GM12872 (cell line): Measurements from ENCODE around the gene CD180.
A peak's percentile ranks its signal among the peaks of the same experiment; 100 is the strongest.

Experiments
- CTCF ChIP-seq: IDR thresholded peaks from 3 replicates; pipeline ENCODE4 v1.5.1; 2011; ENCODE audit warnings: low read depth, mild to moderate bottlenecking, low read length, moderate library complexity; ENCODE audit not compliant: insufficient read depth

Gene CD180

GRCh38 chr5:67163863-67164595 is 32.6 kb downstream of the CD180 start:
- TF ChIP-seq CTCF = no peak

- no peak for TF ChIP-seq CTCF
Measured at GRCh38 chr5:67163231-67163756, 33.3 kb downstream of the CD180 start.

- TF ChIP-seq CTCF = no peak
Measured at GRCh38 chr5:67161767-67162166, 34.8 kb downstream of the CD180 start.

DNA sequence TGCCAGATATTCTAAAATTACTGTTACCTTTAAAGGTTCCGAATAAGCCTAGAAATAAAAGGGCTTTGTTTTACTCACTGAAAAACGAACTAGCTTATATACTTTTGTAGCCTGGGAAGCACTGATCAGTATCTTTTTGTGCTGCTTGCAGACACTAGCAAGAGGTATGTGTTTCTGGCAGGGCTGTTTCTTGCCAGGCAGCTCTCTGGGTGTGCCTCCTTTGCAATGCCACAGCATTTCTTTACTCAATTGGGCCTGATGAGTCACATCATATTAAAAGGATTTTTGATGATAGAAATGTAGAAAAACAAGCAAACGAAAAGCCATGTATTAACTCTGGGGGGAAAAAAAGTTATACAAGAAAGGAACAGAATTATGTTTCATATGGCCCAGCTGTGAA is 35.6 kb downstream of the CD180 start:
- no peak for TF ChIP-seq CTCF

DNA sequence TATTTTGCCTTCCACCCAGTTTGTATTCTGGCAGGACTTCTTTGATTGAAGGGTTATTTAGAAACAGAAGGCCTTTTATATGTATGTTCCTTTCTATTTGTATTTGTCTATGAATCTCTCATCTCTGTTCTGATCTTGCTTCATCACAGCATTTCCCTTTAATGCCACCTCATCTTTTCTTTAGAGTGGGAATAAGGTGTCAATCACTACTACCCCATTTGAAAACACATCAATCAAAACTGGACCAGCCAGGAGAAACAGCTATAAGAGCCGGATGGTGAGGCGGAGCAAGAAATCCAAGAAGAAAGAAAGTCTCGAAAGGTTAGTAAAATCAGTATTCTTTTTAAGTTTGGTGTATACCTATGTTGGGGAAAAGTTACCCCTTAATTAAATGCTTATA is 36.3 kb downstream of the CD180 start:
- TF ChIP-seq CTCF = no peak

GRCh38 chr5:67156976-67157583 is 39.5 kb downstream of the CD180 start:
- TF ChIP-seq CTCF = peak; percentile 85

DNA sequence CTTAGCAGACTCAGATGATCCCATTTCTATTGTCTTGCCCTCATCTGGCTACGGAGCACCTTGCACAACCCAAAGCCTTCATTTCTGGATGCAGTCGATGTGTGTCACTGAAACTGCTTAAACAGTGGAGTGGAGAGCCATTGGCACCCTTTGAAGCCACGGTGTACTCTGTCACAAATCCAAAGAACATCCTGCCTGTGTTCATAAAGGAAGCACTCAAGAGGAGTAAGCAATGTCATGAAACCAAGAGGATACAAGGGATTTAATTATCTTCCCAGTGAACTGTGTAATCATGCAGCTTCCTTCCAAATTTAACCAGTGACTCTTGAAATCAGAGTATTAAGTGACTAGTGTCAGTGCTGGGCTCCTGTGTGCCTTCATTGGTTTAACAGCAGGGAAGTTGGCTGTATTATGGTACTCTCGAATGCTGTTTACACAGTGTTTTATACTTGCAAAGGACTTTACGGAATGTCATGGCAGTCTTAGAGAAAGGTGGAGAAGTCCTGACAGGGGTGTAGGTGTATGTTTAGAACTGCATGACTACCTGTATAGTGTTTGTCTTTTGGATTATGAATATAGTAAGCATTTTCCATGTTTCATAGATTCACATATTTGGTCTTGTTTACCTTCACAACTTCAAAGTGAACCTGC is 41.9 kb downstream of the CD180 start:
- TF ChIP-seq CTCF = no peak
